Loucy (cell line): Measurements from ENCODE around the gene MFAP1.

Experiments used
- CTCF ChIP-seq: fragments of 200-600 bp; sonication (generic); conservative IDR thresholded peaks from 2 replicates; pipeline ENCODE4 v1.5.1; 2014; ENCODE audit warnings: mild to moderate bottlenecking, antibody characterized with exemption, low read length
- EZH2phosphoT487 ChIP-seq: fragments of 200-600 bp; IDR thresholded peaks from 2 replicates; pipeline ENCODE4 v1.6.1; 2018; ENCODE audit warnings: antibody characterized with exemption, mild to moderate bottlenecking, moderate library complexity, borderline replicate concordance

GRCh38 chr15:43795197-43795596 lies 29.3 kb downstream of the MFAP1 start:
- no peak for TF ChIP-seq EZH2phosphoT487
- no peak for TF ChIP-seq CTCF
